ENCODE measurements around the gene SCYGR3.
"Not testable (repeated sequence)": the region's sequence is repeated elsewhere in the genome, so short reads cannot be mapped to it uniquely, and the experiment has no call there.

Gene SCYGR3

GRCh38 chr2:227613272-227613660 lies 1.4 kb downstream of the SCYGR3 start:
- no peak for DNase-seq (ENCODE audit: low read depth in 2 of 2)

GRCh38 chr2:227612546-227613271 lies 1.9 kb downstream of the SCYGR3 start:
- DNase-seq (ENCODE audit: low read depth in 2 of 2): no peak

DNA sequence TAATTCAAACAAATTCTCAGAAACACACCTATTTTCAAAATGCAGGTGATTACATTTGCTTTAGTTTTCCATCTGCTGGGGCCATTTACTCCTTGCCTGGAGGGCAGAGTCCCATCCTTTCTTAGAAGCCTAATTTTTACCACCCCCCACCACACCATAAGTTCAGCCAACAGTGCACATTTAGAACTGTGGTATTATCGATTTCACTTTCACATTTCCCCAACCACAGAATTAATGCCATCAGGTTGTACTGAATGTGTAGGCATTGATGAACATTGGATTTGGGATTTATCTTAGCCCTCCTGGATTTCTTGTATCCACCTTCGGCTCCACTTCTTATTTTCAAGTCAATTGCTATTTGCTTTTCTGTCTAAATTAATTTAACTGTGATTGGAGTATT lies 4.5 kb downstream of the SCYGR3 start:
- no peak for DNase-seq (ENCODE audit: low read depth in 2 of 2)

- DNase-seq (ENCODE audit: low read depth in 2 of 2): no peak
These were observed 5.9 kb downstream of the SCYGR3 start for GRCh38 chr2:227608561-227609338.

- no peak for DNase-seq (ENCODE audit: low read depth in 2 of 2)
These were observed 6.7 kb downstream of the SCYGR3 start for GRCh38 chr2:227607941-227608340.

GRCh38 chr2:227606476-227606875 lies 8.2 kb downstream of the SCYGR3 start:
- DNase-seq (ENCODE audit: low read depth in 2 of 2): no peak

- no peak for DNase-seq (ENCODE audit: low read depth in 2 of 2)
These were observed 12.3 kb downstream of the SCYGR3 start for GRCh38 chr2:227602358-227602757.

- not testable (repeated sequence) for DNase-seq (ENCODE audit: low read depth in 2 of 2)
These were observed 15.7 kb downstream of the SCYGR3 start, which contains the start of gene SCYGR2 for GRCh38 chr2:227598835-227599503. SCYGR2 (plus strand) TSS chr2:227598893; CDS start chr2:227598893, 0 bp downstream.

- no peak for DNase-seq (ENCODE audit: low read depth in 2 of 2)
These were observed 16.6 kb downstream of the SCYGR3 start for GRCh38 chr2:227597998-227598397.

- no peak for DNase-seq (ENCODE audit: low read depth in 2 of 2)
These were observed 17.6 kb downstream of the SCYGR3 start for GRCh38 chr2:227597036-227597435.

DNA sequence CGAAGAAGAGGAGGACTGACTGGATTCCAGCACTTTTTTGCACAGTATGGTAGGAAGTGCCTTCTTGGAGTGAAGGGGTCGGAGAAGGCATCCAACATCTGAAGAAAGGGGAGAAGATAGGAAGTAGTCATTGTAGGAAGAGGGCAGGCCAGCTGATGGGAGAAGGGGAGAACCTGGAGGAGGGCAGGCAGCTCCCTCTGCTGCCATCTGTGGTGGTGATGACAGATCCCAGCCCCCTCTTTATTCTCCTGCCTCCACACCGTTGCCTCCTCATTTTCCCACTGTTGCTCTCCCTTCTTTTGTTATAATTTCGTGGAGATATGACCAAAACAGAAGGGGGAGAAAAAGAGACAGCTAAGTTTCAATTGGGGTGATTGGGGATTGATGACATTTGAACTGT lies 18.8 kb downstream of the SCYGR3 start:
- DNase-seq (ENCODE audit: low read depth in 2 of 2): no peak

GRCh38 chr2:227592694-227593387 lies 21.8 kb downstream of the SCYGR3 start:
- no peak for DNase-seq (ENCODE audit: low read depth in 2 of 2)

- DNase-seq (ENCODE audit: low read depth in 2 of 2): no peak
These were observed 32.3 kb downstream of the SCYGR3 start for GRCh38 chr2:227582369-227582768.

- no peak for DNase-seq (ENCODE audit: low read depth in 2 of 2)
These were observed 34.8 kb downstream of the SCYGR3 start for GRCh38 chr2:227579791-227580190.

DNA sequence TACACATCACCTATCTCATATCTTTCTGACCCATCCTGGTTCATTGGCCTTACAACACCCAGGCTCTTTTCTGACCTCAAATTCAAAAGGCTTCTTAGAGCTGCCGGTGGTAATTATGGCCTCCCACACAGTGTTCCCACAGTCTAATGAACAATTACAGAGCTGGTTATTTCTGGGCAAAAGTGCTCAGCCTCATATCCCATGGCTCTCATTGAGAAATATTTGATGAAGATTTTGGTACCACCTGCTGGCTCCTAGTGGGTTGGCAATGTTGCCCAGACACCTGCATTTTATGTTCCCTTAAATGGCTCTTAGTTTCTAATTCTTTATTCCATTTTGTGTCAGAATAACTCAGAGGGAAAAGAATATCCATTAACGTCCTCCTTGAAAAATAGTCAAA lies 36.0 kb downstream of the SCYGR3 start:
- DNase-seq (ENCODE audit: low read depth in 2 of 2): no peak

- DNase-seq (ENCODE audit: low read depth in 2 of 2): no peak
These were observed 37.1 kb downstream of the SCYGR3 start for GRCh38 chr2:227577555-227577954.

DNA sequence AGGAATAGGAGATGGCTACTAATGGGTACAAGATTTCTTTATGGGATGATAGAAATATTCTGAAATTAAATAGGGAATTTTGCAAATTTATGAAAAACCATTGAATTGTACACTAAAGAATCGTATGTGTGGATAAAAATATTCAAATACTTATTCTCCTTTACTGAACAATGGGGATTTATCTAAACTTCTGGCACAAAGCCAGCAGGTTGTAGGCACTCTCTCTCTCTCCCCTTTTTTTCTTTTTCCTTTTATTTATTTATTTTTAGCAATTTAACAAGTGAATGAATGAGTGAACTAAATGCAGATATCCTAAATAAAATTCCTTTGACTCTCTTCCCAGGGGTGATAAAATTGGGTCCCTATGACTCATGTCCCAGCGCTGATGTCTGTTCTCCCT lies 37.8 kb downstream of the SCYGR3 start:
- no peak for DNase-seq (ENCODE audit: low read depth in 2 of 2)

DNA sequence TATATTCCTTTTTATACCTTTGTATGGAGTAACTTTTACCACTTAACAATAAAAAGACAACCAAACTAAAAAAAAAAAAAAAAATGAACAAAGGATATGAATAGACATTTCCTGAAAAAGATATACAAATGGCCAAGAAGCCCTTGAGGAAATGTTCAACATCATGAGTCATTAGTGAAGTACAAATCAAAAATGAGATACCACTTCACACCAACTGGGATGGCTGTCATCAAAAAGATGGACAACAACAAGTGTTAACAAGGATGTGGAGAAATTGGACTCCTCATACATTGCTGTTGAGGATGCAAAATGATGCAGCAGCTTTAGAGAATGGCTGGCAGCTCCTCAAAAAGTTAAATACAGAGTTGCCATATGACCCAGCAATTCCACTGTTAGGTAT lies 38.5 kb downstream of the SCYGR3 start:
- DNase-seq (ENCODE audit: low read depth in 2 of 2): no peak

GRCh38 chr2:227570615-227571014 lies 44.0 kb downstream of the SCYGR3 start:
- no peak for DNase-seq (ENCODE audit: low read depth in 2 of 2)

DNA sequence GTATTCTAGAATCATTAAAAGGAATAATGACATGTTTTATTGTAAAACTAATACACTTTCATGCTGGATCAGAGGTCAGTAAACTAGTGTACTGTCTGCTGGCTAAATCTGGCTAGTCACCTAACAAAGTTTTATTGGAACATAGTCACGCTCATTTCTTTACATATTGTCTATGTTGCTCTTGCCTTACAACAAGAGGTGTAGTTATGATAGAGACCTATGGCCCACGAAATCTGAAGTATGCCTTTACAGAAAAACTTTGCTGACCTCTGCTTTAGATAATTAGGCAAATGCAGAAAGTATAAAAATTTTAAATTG lies 45.8 kb downstream of the SCYGR3 start:
- no peak for DNase-seq (ENCODE audit: low read depth in 2 of 2)

- no peak for DNase-seq (ENCODE audit: low read depth in 2 of 2)
These were observed 48.6 kb downstream of the SCYGR3 start for GRCh38 chr2:227566012-227566411.

- no peak for DNase-seq (ENCODE audit: low read depth in 2 of 2)
These were observed 49.6 kb downstream of the SCYGR3 start for GRCh38 chr2:227565080-227565479.
